Amniotic epithelial cell (primary cell): ENCODE measurements around the gene SPSB4.

Experiments used
- DNase-seq: peaks from one replicate; pipeline ENCODE4 v3.0.0-alpha.2; 2010; ENCODE audit warnings: low read depth

Gene SPSB4

DNA sequence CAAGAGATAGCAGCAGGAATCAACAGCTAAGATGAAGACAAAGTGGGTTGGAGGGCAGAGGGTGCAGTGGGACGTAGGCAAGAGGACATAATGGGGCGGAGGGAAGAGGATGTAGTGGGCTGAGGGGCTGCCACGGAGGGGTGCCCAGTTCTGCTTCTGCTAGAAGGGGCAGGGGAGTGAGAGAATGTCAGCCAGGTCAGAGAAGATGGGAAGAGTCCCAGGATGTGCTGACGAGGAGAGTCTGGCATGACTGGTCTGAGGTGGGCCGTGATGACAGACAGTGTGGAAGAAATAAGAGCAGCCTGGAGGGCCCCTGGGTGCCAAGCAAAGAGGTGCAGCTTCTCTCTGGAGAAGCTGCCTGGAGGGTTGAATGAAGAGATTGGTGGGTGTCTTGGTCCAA is 4.0 kb downstream of the SPSB4 start:
- no peak for DNase-seq

DNA sequence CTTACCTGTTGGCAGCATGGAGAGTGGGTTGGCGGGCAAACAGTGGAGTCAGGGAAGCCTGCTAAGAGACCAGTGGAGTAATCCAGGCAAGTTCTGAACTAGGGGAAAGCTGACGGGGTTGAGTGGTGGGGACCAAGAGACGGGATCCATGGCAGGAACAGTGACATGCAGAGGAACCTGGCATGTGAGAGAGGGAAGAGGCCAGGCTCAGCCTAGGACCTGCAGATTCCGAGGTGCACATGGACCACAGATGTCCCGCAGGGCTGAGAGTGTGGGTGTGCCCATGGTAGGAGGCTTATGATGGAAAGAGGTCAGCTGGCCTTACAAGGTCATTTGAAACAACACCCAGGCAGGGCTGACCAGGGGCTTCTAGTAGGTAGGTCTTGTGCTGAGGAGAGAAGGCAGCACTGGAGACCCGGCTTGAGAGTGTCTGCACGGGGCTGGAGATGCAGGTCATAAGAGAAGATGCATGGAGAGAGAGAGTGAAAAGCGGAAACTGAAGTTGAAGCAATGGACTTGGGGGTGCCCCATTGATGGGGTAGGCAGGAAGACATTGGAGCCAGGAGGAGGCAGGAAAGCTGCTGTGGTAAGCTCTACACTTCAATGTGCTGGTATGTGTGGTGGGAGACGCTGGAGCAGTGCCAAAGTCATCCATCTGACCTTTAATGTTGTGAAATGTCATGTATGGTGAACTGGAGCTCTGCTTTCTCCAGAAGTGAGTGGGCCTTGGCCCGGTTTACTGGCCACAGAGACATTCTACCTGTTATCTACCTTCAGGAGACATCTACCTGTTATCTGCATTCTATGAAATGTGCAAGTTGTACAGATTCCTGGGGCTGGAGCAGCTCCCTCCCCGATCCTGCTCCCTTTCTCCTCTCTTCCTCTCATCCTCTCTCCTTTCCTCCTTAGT is 4.6 kb downstream of the SPSB4 start:
- no peak for DNase-seq

DNA sequence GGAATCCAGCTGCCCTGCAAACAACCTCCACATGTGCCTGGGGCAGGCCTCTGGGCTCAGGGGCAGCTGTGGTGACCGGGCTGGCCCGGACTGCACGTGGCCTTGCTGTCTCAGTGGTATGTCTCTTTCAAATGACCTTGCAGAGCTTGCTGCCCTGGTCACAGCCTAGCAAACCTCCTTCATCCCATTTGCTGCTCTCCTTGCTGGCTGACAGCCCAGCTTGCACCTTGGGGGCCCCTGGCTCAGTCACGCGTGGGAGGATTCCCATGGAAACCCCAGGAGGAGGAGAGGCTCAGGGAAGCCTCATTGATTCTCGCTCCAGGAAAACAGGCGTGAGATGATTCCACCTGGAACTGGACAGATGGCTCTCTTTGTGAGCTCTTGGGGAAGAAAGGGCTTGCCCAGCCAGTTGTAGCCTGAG is 5.6 kb downstream of the SPSB4 start:
- no peak for DNase-seq

DNA sequence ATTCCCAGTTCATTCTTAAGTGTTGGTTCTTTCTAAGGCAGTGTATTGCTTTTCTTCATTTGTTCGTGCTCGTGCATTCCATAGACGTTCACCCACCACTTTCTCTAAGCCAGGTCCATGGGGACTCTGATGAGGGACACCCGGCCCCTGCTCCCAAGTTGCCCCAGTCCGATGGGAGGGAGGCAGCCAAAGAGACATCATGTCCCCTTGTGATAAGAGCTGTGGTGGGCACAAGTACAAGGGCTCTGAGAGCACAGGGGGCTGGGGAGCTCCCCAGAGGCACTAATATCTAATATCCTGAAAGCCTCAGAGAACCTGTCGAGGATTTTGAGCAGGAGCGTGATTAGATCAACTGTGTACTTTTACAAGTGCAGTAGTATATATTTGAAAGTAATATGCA is 6.3 kb downstream of the SPSB4 start:
- no peak for DNase-seq

DNA sequence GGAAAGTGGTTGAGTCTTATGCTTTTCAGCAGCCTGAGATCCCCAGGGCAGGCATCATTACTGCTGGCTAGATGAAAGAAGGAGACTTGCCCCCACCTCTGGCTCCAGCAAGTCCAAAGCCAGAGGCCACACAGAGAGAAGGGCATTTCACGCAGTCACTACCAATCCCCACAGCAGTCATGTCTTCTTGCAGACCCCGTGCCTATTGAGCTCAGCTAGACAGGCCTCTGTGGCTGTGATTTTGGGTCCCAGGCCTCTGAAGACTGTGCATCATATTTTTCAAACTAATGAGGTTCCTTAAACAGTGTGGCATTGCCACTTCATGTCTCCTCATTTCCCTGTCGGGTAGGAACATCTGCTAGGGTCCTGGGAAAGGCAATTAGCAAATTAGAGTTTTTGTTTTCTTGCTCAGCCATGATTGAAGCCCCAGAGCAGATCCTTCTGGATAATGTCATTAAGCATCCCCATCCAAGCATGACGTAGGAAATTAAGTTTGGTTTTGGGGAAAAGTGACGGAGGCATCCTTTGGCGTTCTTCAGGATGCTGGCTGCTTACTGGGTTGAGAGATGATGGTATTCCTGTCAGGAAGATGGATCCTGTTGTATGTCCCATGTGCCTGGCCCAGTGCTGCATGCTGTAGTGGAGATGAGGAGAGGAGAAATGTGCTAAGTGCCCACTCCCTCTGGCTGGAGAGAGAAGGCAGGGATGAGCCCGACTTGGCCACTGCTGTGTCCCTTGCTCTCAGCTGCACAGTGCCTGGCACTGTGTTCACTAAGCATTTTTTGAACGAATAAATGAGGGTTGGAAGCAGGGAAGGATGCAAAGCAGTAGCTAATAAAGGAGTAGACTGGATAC is 7.0 kb downstream of the SPSB4 start:
- DNase-seq: no peak

DNA sequence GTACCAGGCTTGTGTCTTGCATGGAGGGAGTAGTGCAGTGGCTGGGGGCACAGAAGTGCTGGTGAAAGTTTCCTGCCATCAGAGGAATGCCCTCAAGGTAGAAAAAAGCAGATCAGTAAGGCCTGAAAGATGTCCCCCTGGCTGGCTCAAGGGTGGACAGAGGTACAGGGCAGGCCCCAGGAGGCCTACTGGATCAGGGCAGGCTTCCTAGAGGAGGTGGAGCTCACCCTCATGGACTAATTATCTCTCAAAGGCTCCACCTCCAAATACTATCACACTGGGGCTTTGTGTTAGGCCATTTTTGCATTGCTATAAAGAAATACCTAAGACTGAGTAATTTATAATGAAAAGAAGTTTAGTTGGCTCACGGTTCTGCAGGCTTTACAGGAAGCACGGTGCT is 7.8 kb downstream of the SPSB4 start:
- no peak for DNase-seq

DNA sequence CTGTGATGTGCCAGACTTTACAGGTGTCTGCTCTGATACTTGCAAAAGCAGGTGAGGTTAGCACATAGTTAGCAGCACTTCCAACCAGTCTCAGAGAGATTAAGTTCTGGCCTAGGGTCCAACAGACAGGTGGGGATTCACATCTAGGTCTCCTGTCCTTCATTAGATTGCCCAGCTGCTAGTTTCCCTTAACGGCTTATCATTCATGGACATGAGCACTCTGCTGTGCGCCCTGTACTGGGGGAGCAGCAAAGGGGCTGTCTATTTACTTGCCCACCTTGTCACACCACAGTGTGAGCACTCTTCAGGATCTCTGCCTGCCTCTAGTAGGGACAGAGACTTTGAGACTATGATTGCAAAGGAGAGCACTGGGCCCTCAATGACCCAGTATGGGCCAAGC is 8.7 kb downstream of the SPSB4 start:
- DNase-seq: no peak

DNA sequence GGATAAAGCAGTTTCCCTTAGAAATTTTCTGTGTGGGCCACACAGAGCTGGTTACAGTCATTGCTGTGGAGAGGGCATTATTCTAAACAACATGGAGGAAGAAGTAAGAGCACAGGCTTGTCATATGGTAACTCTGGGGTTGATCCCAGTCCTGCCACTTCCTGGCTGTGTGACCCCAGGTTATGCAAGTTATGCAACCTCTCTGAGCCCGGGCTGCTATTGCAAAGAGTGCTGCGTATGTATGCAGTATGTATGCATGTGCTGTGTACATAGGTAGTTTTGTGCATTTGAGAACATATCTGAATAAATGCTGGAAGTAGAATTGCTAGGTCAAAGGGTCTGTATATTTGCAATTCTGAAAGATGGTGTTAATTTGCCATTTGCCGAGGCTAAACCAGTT is 9.2 kb downstream of the SPSB4 start:
- no peak for DNase-seq

DNA sequence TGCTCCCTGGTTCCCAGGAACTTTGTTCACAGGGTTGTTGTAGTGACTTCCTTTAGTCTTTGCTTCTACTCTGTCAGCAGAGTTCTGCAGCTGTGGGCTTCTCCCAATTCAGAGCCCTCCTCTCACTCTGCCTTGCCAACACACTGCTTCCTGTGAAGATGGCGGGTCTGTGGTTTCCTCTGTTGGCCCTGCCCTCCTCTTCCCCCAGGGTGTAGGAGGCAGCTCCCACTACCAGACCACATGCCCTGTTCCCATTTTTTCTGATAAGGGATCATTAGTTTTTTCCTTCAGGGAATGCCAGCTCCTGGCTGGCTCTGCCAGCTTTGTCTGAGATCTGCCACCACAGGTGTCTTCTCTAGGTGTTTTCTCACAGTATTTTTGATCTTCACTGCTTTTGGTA is 12.7 kb downstream of the SPSB4 start:
- no peak for DNase-seq

DNA sequence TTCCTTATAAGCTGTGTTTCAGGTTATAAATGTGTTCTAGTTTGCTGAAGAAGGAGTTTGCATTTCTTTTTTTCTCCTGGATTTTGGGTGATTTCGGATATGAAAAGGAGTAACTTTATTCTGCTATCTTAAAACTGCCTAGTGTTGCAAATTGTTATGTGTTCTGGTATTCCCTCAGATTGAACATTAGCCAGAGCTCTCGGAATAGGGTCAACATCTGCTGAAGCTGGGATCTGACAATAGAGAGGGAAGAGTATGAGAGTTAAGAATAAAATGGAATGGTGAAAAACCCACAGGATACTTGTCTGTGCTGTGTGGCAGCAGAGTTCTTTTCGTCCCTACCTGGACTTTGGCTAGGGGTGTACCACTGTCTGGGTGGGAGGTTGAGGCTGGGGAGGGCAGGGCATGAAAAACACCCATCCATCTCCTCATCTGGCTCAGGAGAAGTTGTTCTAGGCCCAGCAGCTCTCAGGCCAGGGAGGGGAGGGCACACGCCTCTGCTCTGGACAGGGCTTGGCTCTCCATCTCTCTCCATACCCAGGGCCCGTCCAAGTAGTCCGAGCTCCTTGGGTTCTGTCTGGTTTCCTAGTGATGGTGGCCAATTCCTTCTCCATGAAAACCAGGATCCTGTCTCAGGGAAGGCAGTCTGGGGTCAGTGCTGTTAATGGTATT is 13.2 kb downstream of the SPSB4 start:
- no peak for DNase-seq

DNA sequence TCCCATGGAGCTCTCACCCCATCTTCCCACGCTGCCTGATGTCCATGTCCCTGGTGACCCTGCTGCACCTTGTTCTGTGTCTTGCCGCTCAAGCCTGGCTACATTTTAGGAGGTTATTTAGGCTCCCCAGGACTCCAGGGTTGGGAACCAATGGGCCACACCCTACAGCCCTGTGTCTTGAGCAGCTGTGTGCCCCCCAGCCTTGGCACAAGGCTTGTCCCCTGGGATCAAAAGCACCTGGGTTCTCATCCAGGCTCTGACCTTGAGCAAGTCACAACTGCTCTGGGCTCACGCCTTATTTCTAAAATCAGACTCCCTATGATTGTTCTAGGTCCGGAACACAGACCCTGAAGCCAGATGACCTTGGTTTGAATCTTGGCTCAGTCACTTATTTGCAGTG is 14.1 kb downstream of the SPSB4 start:
- DNase-seq: no peak

DNA sequence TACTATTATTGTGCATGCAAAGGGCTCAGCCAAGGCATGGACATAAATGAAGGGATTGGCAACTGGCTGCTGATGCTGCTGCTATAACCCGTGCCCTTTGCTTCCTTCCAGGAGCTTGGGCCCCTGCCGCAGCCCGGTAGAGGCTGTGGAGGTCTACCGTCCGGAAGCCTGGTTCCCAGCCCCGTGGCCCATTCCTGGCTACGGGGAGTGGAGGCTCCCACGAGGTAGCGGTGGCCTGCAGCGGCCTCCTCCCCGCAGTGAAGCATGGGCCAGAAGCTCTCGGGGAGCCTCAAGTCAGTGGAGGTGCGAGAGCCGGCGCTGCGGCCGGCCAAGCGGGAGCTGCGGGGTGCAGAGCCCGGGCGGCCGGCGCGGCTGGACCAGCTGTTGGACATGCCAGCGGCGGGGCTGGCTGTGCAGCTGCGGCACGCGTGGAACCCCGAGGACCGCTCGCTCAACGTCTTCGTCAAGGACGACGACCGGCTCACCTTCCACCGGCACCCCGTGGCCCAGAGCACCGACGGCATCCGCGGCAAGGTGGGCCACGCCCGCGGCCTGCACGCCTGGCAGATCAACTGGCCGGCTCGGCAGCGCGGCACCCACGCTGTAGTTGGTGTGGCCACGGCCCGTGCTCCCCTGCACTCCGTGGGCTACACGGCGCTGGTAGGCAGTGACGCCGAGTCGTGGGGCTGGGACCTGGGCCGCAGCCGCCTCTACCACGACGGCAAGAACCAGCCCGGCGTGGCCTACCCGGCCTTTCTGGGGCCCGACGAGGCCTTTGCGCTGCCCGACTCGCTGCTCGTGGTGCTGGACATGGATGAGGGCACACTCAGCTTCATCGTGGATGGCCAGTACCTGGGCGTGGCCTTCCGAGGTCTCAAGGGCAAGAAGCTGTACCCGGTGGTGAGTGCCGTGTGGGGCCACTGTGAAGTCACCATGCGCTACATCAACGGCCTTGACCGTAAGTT is 15.0 kb downstream of the SPSB4 start:
- DNase-seq: no peak

DNA sequence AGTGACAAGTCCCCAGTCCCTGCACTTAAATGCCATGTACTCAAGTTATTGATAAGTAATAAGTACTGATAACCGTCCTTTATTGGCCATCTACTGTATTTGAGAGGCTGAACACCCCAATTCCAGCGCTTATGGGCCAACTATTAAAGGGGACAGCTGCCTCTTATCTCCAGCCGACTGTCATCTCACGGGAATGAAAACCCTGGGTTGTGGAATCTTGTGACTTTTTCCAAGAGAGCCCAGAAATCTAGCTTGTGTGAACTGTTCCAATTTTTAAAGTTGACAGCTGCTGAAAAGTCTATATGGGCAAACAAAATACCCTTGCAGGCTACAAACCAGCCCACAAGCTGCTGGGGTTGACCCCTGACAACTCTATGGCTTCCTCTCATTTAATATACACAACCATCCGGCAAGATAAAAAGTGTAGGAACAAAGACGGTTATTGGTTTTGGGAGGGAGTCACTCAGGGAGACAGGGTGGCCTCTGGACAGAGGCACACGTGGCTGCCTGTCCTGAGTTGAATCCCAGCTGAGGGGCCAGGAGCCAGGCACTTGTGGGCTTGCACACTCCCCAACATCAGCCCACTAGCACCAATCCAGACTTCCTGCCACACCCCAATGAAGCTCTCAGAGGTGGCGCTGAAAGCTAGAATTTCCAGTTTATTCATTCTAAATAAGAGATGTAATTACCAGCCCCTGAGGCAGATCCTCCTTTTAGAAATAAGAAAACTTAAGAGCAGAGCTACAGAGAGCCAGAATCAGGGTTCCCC is 16.2 kb downstream of the SPSB4 start:
- DNase-seq: no peak

DNA sequence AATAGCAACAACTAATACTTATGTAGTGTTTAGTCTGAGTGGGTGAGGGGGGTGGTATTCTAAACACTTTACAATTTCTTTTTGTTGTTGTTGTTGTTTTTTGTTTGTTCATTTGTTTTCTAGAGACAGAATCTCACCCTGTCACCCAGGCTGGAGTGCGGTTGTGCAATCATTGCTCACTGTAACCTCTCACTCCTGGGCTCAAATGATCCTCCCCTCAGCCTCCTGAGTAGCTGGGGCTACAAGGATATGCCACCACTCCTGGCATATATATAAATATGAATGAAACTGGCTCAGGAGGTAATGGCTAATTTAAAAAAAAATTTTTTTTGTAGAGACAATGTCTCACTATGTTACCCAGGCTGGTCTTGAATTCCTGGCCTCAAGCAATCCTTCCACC is 19.1 kb downstream of the SPSB4 start:
- DNase-seq: no peak

DNA sequence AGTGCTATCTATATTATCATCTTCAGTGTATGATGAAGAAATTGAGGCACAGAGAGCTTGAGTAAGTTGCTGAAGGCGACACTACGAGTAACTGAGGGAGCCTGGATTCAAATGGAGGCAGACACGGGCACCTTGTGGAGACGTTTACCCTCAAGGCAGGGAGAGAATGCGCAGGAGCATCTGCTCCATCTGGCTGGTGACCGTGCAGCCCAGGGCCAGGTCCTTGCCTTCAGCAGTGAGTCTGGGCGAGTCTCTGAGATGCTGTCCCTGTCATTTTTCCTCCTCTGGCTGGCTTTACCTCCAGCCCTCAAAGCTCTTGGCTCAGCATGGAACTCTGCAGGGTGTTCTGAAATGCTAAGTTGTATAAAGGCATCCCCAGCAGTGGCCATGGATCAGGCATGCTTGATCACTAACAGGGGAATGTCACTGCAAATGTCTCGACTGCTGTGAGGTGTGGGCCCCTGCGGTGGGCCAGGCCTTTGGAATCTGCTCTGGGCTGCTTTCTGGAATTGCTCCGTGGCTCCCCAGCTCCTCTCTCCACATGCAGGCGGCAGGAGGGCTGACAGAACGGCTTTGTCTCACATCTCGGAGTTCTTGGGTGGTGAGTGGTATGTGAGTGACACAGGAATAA is 19.7 kb downstream of the SPSB4 start:
- DNase-seq: no peak

DNA sequence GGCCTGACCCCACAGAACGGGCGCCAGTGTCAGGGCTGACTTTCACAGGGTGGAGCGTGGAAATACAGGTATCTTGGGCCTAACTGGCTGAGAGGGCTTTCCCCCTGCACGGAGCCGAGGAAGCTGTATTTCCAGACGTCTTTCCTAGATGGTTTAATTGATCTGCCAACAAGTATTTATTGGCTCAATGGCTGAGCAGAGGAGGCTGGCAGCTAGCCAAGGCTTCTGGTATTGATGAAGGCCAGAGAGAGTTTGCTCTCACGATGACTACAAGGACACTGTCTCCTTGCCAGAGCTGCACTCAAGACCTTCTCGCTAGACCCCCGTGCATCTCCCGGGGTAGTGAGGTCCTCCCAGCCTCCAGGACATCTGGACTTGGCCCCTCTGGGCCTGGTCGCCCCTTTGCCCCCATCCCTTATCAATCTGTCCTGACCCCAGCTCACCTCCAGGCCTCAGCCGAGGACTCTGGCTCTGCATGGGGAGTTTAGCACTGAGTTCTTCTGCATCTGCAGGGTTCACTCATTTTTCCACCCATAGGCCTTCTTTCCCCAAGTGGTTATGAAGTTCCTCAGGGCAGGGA is 20.6 kb downstream of the SPSB4 start:
- DNase-seq: no peak

DNA sequence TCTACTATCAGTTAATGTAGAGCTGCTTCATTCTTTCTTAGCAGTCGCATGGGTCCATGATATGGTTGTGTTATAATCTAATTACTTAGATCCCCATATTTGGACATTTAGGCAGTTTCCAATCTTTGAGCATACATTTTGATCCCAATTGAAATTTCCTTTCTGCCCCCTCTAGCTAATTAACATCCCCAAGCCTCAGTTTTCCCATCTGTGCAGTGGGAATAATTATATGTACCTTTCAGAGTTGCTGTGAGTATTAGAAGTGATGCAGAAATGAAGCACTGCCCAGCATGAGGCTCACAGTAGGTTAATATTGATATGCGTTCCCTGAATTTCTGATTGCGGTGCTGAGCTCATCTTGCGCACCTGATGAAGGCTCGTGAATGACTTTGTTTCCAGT is 21.8 kb downstream of the SPSB4 start:
- DNase-seq: no peak

DNA sequence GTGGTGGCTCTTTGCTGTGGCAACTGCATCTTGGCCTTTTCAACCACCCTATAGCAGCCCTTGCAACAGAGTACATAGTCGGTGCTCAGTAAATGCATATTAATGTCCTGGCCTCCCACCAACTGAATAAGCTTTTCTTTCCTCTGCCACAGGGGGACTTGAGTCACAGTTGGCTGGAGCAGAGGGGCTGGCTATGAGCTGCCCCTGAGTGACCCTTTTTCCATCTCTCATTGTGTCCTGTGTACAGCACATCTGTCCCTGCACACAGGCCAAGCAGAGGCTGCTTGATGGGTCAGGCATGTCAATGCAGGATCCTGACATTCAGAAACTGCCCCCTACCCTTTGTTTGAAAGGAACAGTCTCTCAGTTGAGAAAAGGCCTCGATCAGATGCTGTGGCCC is 22.4 kb downstream of the SPSB4 start:
- DNase-seq: no peak

DNA sequence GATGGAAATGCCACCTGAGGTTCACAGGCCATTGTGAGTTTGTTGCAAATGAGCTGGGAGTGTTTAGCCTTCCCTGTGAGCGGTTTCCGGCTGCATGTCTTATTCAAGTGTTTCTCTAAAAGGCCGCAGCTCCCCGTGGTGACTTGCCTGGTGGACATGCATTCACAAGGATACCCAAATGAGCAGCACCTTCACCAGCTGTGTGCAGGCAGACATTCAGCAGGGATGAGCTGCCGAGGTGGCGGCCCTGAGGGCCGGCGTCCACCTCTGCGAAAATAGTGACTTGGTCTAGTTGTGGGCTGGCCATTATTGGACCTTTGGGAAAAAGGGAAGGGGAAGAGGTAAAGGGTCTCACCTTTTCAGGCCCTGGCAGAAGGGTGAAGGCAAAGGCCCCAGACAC is 23.4 kb downstream of the SPSB4 start:
- no peak for DNase-seq
